Liver (tissue), 9 donors: ENCODE data around the gene TRIM45. TPM values are rescaled to one million over a fixed set of nuclear protein-coding genes. Genes with fewer than 3 reads are reported as not detected.
"Not testable (repeated sequence)": the region's sequence is repeated elsewhere in the genome, so short reads cannot be mapped to it uniquely, and the experiment has no call there.

Source experiments
- DNase-seq: peaks from one replicate; pipeline ENCODE4 v3.0.0-alpha.2; 2017; ENCODE audit warnings: low spot score
- H3K27ac ChIP-seq, 2 donors: one replicate each; pipeline ENCODE4 v1.7.0; 2013; ENCODE audit warnings: inconsistent platforms in 2 of 2, low read length in 2 of 2, control low read depth in 1 of 2, low read depth in 1 of 2, mild to moderate bottlenecking in 1 of 2
- H3K27me3 ChIP-seq, 4 donors: one replicate each; pipeline versions ENCODE4 v1.6.1 to v1.7.0; 2013; ENCODE audit warnings: low read length in 3 of 4, inconsistent platforms in 1 of 4, mild to moderate bottlenecking in 1 of 4, moderate library complexity in 1 of 4; ENCODE audit not compliant: control insufficient read depth in 4 of 4, insufficient read depth in 4 of 4
- H3K36me3 ChIP-seq, 4 donors: one replicate each; pipeline versions ENCODE4 v1.6.1 to v1.7.0; 2013; ENCODE audit warnings: low read length in 3 of 4, mild to moderate bottlenecking in 3 of 4, low read depth in 1 of 4, moderate library complexity in 1 of 4; ENCODE audit not compliant: control insufficient read depth in 4 of 4, insufficient read depth in 3 of 4
- H3K4me1 ChIP-seq, 4 donors: one replicate each; pipeline versions ENCODE4 v1.6.1 to v1.7.0; 2013; ENCODE audit warnings: low read length in 3 of 4, mild to moderate bottlenecking in 3 of 4, moderate library complexity in 1 of 4; ENCODE audit not compliant: control insufficient read depth in 4 of 4, insufficient read depth in 4 of 4
- H3K4me3 ChIP-seq, 3 donors: one replicate each; pipeline versions ENCODE4 v1.6.1 to v1.7.0; 2013; ENCODE audit warnings: low read length in 3 of 3, control low read depth in 1 of 3, low read depth in 1 of 3, mild to moderate bottlenecking in 1 of 3
- H3K9ac ChIP-seq, 2 donors: one replicate each; pipeline ENCODE4 v1.7.0; 2013; ENCODE audit warnings: low read length in 2 of 2, mild to moderate bottlenecking in 2 of 2, moderate library complexity in 2 of 2, control low read depth in 1 of 2, low read depth in 1 of 2
- H3K9me3 ChIP-seq, 4 donors: one replicate each; pipeline versions ENCODE4 v1.6.1 to v1.7.0; 2013; ENCODE audit warnings: low read length in 3 of 4; ENCODE audit not compliant: control insufficient read depth in 4 of 4
- ATF3 ChIP-seq: IDR thresholded peaks from 2 replicates; pipeline ENCODE4 v1.6.1; 2016; ENCODE audit warnings: antibody characterized with exemption
- CTCF ChIP-seq: fragments of 150-350 bp; IDR thresholded peaks from 2 replicates; pipeline ENCODE4 v1.5.1; 2017; ENCODE audit warnings: improper control_type of control experiment, low read depth, low read length; ENCODE audit not compliant: missing input control
- EGR1 ChIP-seq, 2 donors: IDR thresholded peaks; 2 replicates each; pipeline ENCODE4 v1.6.1; 2016 to 2018; ENCODE audit warnings: antibody characterized with exemption in 2 of 2, low read depth in 2 of 2
- FOXA1 ChIP-seq: IDR thresholded peaks from 2 replicates; pipeline ENCODE4 v1.6.1; 2016; ENCODE audit warnings: antibody characterized with exemption
- GABPA ChIP-seq, 2 donors: IDR thresholded peaks in 1 of 2; conservative IDR thresholded peaks in 1 of 2; 2 replicates each; pipeline ENCODE4 v1.6.1; 2016; ENCODE audit warnings: antibody characterized with exemption in 2 of 2, mild to moderate bottlenecking in 1 of 2, moderate library complexity in 1 of 2
- HNF4G ChIP-seq: IDR thresholded peaks from 2 replicates; pipeline ENCODE4 v1.6.1; 2016; ENCODE audit warnings: antibody characterized with exemption
- MAX ChIP-seq: IDR thresholded peaks from 2 replicates; pipeline ENCODE4 v1.6.1; 2016; ENCODE audit warnings: antibody characterized with exemption
- NR2F2 ChIP-seq: IDR thresholded peaks from 2 replicates; pipeline ENCODE4 v1.6.1; 2016; ENCODE audit warnings: antibody characterized with exemption
- RAD21 ChIP-seq, 2 donors: IDR thresholded peaks; 2 replicates each; pipeline ENCODE4 v1.6.1; 2016; ENCODE audit warnings: antibody characterized with exemption in 2 of 2, mild to moderate bottlenecking in 2 of 2
- RXRA ChIP-seq, 2 donors: IDR thresholded peaks; 2 replicates each; pipeline ENCODE4 v1.6.1; 2017 to 2018; ENCODE audit warnings: antibody characterized with exemption in 2 of 2, mild to moderate bottlenecking in 1 of 2
- SP1 ChIP-seq: IDR thresholded peaks from 2 replicates; pipeline ENCODE4 v1.6.1; 2018; ENCODE audit warnings: antibody characterized with exemption, mild to moderate bottlenecking
- TAF1 ChIP-seq: conservative IDR thresholded peaks from 2 replicates; pipeline ENCODE4 v1.6.1; 2016; ENCODE audit warnings: antibody characterized with exemption, mild to moderate bottlenecking
- ZBTB33 ChIP-seq: IDR thresholded peaks from 2 replicates; pipeline ENCODE4 v1.6.1; 2016; ENCODE audit warnings: antibody characterized with exemption
- WGBS: extraction: QIAGEN DNeasy Blood & Tissue Kit; methylation state at CpG from one replicate; pipeline ENCODE4 v1.1.7; 2013; 5-methylcytosine and 5-hydroxymethylcytosine counted together
- polyA plus RNA-seq, 2 donors: library from polyadenylated mRNA; stranded (reverse) in 1 of 2; unstranded in 1 of 2; fragments of 200-250 nt in 1 of 2; fragments of >200 nt in 1 of 2; fragmentation: Nextera tagmentation in 1 of 2; extraction: Ambion mirVana in 1 of 2; gene quantifications; one replicate each; pipeline versions ENCODE4 v1.2.1 to v1.2.3, GENCODE V29; 2013 to 2015
- total RNA-seq, 2 donors: library from RNA; depleted of rRNA; stranded (reverse); fragments of >200 nt; gene quantifications; one replicate each; pipeline ENCODE4 v1.2.3, GENCODE V29; 2014
- donor health status: healthy.
- donor health status: healthy.
- donor health status: healthy.
- donor health status: healthy.
- donor health status: healthy.

Gene TRIM45
- total and polyA plus RNA-seq, 4 donors, result 0.28 to 1.5 (median 0.52) TPM

GRCh38 chr1:117164209-117164608, 42.7 kb upstream of the TRIM45 start:
- Histone ChIP-seq H3K4me3 (no peak overlapping the region), H3K36me3 (no peaks in the 10 kb centered on the region), H3K9me3 (no peaks in the 10 kb centered on the region), H3K27me3 (no peaks in the 10 kb centered on the region), H3K9ac (no peak overlapping the region), H3K27ac (no peak overlapping the region), H3K4me1 (no peaks in the 10 kb centered on the region)
- WGBS, result 89% methylated on average over 4 of the region's 4 CpGs
- TF ChIP-seq ZBTB33 (no peak), TAF1 (no peak), MAX (no peak), EGR1 (IDR thresholded peaks at IDR 0.05; ENCODE audit: low read depth in 2 of 2) (no peak)
- DNase-seq, result no peak

GRCh38 chr1:117162816-117163215, 41.3 kb upstream of the TRIM45 start:
- Histone ChIP-seq H3K4me3 (no peak overlapping the region), H3K9ac (no peak overlapping the region), H3K27ac (no peak overlapping the region), H3K4me1 (no peaks in the 10 kb centered on the region), H3K9me3 (no peaks in the 10 kb centered on the region), H3K27me3 (no peaks in the 10 kb centered on the region), H3K36me3 (no peaks in the 10 kb centered on the region)
- DNase-seq, result no peak
- TF ChIP-seq MAX (no peak), HNF4G (no peak), RXRA (IDR thresholded peaks at IDR 0.05) (no peak), SP1 (no peak), FOXA1 (no peak), RAD21 (IDR thresholded peaks at IDR 0.05) (no peak)
- WGBS, result 83% methylated on average over 6 of the region's 6 CpGs

- H3K9ac ChIP-seq, result no peak overlapping the region
- DNase-seq, result no peak
- WGBS, result 31% methylated on average over 1 of the region's 1 CpG
- H3K27me3 ChIP-seq, result no peaks in the 10 kb centered on the region
- H3K4me1 ChIP-seq, result no peaks in the 10 kb centered on the region
- TF ChIP-seq MAX (no peak), EGR1 (IDR thresholded peaks at IDR 0.05; ENCODE audit: low read depth in 2 of 2) (no peak), NR2F2 (no peak), ATF3 (no peak), SP1 (no peak), GABPA (IDR thresholded peaks at IDR 0.05 in 1 of 2, conservative IDR thresholded peaks at IDR 0.05 in 1 of 2) (no peak), CTCF (no peak), ZBTB33 (no peak), RXRA (IDR thresholded peaks at IDR 0.05) (no peak)
- H3K4me3 ChIP-seq, result no peak overlapping the region
- H3K27ac ChIP-seq, result no peak overlapping the region
- H3K9me3 ChIP-seq, result no peaks in the 10 kb centered on the region
- H3K36me3 ChIP-seq, result no peaks in the 10 kb centered on the region
Observed at GRCh38 chr1:117161887-117162286, 40.3 kb upstream of the TRIM45 start.

GRCh38 chr1:117151305-117151704, 29.8 kb upstream of the TRIM45 start:
- not testable (repeated sequence) for H3K27ac ChIP-seq, H3K9me3 ChIP-seq, H3K27me3 ChIP-seq, H3K36me3 ChIP-seq, H3K4me1 ChIP-seq, H3K9ac ChIP-seq, DNase-seq, H3K4me3 ChIP-seq
- 86% methylated on average over 5 of the region's 5 CpGs for WGBS
